OCI-LY1 (cell line): ENCODE measurements around the gene MVP.

Experiments used
- CTCF ChIP-seq: fragments of 200-600 bp; sonication (generic), shearing (Covaris generic); IDR thresholded peaks from 2 replicates; pipeline ENCODE4 v1.5.1; 2017; ENCODE audit warnings: mild to moderate bottlenecking, antibody characterized with exemption, low read length, moderate library complexity, mixed read lengths
- EZH2 ChIP-seq: fragments of 200-600 bp; sonication (generic), shearing (Covaris generic); IDR thresholded peaks from 2 replicates; pipeline ENCODE4 v1.8.0; 2017; ENCODE audit warnings: borderline replicate concordance, mixed run types, mild to moderate bottlenecking, antibody characterized with exemption, low read length, moderate library complexity, mixed read lengths

- TF ChIP-seq CTCF (no peak), EZH2 (no peak)
These were observed 5.1 kb downstream of the MVP start for GRCh38 chr16:29825145-29826044.
